NCI-H460 (cell line): ENCODE measurements around the gene KLHL28. TPM values are rescaled to one million over a fixed set of nuclear protein-coding genes. Genes with fewer than 3 reads are reported as not detected.
"Not testable (repeated sequence)": the region's sequence is repeated elsewhere in the genome, so short reads cannot be mapped to it uniquely, and the experiment has no call there.

Source experiments
- DNase-seq: peaks from one replicate; pipeline ENCODE4 v3.0.0-alpha.2; 2016; ENCODE audit warnings: low read depth; ENCODE audit errors: extremely low read depth
- total RNA-seq: library from RNA; depleted of rRNA; stranded (reverse); fragments of >200 nt; shearing (Covaris generic); gene quantifications from 2 replicates; pipeline ENCODE4 v1.2.3, GENCODE V29; 2014; rRNA removed

Gene KLHL28
- total RNA-seq, 1 experiment from 2014 or later: 12.2 TPM

DNA sequence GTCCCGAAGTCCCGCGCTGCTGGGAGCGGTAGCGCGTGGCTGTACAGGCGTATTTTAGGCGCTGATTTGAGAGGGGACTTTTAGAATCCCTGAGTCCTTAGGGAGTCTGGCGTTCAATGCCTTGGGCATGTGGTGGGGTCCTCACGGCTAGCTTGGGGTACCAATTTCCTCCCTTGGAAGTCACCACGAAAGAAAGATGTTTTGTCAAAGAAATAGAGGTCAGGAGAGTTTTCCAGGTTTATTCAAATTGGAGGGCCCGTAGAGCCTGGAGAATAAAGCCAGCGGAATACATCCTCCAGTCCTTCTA is 63.9 kb downstream of the KLHL28 start:
- no peak for DNase-seq

DNA sequence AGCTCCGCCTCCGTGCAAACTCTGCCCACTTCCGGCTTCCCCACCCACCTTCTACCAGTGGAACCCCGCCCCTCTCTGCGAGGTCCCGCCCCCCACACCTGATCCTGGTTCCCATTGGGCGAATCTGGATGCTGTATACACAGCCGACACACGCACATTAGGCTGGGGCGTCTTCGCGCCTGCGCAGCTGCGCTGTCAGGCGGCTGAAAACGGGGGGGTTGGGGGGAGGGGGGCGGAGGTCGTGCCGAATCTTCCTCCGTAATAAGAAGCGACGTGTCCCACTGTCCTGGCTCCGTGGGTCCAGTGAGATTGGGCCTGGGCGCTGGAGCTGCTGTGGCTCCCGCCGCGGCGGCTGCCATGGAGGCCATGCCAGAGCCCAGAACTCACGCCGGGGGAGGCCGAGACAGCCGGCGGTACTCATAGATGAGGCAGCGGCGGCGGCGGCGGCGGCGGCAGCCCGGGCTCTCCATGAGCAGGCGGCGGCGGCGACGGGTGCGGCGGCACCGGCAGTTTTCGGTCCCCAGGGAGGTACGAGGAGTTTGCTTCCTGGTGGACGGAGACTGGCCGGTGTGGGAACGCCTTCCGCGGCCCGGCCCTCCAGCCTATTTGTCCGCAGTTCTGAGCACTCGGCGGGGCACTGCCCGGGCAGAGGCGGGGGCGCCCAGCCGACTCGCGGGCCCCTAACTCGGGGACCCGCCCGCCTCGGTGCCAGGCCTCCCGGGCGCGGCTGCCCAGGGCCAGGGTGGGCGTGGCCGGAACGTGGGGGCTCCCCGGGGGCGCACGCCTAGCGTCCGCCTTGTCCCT is 64.5 kb downstream of the KLHL28 start:
- peak; percentile 96 for DNase-seq

DNA sequence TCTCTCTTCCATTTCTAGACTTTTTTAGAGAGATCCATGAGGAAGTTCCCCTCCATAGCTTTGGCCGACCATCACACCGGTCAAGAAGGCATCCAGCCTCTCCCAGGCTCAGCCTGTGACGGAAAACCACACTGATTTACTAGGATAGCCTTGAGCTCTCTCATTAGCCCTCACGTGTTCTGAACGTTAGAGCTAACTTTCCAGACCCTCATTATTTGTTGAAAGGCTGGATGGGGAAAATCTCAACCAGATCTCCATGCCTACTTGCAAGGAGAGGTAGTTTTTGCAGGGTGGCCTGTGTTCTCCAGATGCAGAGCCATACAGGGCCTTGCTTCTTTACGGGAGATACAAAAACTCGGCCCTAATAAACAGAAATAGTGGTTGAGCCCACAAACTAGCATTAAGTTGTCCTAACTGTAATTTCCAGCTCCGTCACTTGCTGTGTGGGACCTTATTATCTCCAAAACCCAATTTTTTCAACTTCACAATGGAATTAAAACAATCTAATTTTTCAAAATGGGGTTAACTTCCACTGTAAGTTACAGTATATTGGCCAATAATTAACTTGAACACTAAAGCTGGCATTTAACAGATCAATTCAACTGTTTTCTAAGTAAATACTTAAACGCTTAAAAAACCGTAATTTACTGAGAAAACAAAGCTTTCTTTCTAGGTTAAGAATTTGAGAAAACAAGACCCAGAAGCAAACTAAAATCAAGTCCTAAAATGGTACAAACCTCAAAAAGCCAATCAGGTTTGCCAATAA is 65.3 kb downstream of the KLHL28 start:
- DNase-seq: no peak

DNA sequence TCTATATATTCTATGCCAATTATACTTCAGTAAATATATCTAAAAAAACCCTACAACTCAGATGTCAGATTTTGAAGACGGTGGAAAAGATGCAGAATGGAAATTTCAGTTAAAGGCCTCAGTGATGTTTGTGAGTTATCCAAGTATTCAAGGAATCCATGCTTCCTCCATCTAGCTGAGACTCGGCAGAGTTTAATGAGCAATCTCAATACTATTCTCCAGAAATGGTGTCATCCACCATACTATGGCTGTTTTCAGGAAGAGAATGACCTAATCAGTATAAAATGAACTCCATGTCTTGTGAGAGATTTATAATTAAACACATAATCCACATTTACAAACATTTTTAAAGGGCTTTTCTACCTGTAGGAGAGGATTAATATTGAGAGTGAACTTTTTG is 66.0 kb downstream of the KLHL28 start:
- no peak for DNase-seq

DNA sequence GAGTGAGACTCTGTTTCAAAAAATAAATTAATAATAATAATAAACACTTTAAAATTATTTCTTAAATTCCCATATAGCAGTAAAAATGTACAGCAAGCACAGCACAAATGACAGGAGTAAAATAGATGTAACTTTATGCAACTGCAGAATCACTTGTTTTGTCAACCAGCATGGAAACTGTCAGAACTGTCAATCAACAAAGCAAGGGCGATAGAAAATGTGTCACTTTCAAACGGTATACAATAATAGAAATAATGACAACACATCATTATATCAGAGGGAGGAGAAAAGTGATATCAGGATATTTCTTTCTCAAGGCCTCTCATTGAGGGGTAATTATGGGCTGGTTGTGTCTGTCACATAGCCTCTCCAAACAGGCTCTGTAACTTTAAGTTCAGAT is 68.2 kb downstream of the KLHL28 start:
- DNase-seq: no peak

DNA sequence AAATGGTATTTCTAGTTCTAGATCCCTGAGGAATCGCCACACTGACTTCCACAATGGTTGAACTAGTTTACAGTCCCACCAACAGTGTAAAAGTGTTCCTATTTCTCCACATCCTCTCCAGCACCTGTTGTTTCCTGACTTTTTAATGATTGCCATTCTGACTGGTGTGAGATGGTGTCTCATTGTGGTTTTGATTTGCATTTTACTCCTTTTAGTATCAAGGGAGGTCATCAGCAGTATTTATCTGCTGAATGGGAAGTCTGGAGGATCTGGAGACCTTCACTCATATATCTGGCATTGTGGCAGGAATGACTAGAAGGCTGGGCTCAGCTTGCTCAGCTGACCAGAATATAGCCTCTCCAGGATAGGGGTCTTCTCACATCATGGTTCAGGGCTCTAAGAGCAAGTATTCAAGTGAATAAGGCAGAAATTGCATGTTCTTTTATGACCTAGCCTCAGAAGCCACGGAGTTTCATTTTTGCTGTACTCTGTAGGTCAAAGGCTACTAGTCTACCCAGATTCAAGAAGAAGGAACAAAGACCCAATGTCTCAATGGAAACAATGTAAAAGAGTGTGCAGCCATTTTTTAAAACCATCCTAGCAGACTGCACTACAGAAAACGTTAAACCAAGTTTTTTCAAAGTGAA is 69.9 kb downstream of the KLHL28 start:
- DNase-seq: not testable (repeated sequence)

DNA sequence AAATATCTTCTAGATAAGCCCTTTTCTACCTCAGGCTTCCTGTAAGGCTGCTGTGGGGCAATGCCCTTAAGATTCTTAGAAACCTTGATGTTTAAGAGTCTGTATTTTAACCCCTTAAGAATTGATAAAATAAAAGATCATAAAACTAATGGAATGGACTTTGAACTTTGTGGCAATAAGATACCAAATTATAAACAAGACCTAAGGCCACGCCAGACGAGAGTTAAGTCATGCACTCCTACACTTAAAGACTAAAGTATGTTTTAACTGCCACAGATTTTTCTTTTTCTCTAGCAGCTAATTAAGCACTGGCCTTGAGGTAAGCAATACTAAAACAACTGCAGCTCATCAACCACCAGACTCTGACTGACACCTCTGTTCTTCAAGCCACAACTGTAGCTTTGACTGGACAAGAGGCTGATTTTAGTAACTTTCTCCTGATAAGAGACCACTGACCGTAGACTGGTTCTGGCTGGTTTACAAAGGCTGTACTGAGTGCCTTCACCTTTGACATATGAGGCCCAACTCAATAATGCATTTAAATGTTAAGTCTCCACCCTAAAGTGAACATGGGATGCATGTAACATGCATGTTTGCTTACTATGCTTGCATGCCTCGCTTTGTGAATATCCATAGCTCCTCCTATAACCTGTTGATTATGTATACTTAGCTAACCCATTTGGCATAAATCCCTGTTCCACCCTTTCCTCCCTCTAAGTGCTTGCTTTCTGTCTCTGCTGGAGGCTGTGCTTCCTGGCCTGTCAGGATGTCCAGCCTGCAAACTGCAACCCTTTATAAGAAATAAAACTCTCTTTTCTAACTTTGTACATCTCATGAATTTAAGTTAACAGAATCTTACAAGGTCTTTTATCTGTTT is 71.9 kb downstream of the KLHL28 start:
- no peak for DNase-seq

DNA sequence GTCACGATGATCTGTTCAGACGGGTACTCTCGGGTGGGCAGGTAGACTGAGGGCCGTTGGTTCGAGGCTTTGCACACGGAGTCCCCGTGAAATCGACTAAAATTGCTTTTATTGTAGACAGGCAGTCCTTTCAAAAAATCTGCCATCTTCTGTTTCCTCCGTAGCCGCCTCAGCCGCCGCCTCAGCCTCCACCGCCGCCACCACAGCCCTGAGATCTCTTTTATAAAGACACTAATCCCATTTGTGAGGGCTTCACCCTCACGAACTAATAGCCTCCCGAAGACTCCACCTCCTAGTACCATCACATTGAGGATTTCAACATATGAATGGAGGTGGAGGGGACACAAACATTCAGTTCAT is 74.2 kb downstream of the KLHL28 start:
- DNase-seq: no peak

DNA sequence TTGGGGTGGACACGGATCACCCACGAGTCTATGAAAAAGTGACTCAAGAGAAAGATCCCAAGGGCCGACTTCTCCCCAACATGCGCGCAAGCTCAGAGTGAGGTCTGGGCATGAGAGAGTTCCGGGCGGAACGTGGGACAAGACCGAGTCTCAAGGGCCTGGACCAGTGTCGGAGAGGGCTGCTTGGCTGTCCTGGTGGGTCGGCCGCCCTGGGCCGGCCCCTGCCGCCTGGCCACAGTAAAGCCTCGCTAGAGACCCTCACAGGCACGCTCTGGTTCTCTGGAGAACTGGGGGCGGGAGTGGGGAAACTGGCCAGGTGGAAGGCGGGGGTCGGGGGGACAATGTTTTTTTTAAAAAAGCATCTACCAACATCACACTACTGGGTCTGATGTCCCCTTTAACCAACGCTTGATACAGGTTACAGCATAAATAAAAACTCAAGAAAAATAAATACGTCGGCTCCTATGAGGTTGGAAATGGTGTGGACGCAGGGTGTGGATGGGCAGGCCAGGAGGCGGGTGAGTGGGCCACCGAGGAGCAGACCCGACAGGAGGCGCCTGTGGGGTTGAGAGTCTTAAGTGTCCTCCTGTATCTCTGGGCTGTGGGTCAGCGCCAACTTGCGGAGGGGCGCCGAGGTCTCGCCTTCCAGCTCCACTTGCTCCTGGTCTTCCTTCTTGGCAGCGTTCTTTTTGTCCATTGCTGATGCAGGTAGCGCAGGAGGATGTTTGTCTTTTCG is 74.7 kb downstream of the KLHL28 start:
- DNase-seq: no peak

DNA sequence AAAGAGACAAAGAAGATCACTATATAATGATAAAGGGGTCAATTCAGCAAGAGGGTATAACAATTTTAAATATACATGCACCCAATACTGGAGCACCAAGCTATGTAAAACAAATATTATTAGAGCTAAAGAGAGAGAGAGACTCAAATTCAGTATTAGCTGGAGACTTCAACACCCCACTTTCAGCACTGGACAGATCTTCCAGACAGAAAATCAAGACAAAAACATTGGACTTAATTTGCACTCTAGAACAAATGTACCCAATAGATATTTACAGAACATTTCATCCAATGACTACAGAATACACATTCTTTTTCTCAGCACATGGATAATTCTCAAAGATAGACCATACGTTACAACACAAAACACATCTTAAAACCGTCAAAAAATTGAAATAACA is 81.0 kb downstream of the KLHL28 start:
- DNase-seq: no peak

Other genes starting within 250 kb of the KLHL28 start
- 11.9 and 13.2 TPM in 2 replicates for gene TOGARAM1, start 243 bp upstream of the KLHL28 start, total RNA-seq
- 21.5 and 27.1 TPM in 2 replicates for gene PRPF39, start 122.2 kb upstream of the KLHL28 start, total RNA-seq
- 116 and 131 TPM in 2 replicates for gene FKBP3, start 172.5 kb upstream of the KLHL28 start, total RNA-seq
- 7.2 TPM in 2 replicates for gene FANCM, start 174.0 kb upstream of the KLHL28 start, total RNA-seq